ENCODE measurements around the gene SLC9A9.
"Not testable (repeated sequence)": the region's sequence is repeated elsewhere in the genome, so short reads cannot be mapped to it uniquely, and the experiment has no call there.

The SLC9A9 gene

DNA sequence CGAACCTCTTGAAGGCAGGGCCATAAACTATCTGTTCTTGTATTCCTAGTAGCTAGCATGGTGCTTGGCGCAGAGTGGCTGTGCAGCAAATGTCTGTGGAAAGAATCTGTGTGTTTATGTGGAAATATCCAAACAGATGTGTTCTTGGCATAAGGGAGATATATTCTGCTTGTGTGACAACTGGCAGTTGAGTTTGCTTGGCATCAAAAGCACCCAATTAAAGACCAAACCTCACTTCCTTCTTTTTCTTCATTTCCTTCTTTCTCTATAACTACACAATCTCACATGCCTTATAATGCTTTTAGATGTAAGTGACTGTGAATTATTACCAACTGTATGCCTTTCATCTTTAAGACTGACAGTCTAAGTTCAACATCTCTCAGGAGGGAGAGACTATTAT, 296.5 kb downstream of the SLC9A9 start:
- DNase-seq (ENCODE audit: low read depth), result no peak

DNA sequence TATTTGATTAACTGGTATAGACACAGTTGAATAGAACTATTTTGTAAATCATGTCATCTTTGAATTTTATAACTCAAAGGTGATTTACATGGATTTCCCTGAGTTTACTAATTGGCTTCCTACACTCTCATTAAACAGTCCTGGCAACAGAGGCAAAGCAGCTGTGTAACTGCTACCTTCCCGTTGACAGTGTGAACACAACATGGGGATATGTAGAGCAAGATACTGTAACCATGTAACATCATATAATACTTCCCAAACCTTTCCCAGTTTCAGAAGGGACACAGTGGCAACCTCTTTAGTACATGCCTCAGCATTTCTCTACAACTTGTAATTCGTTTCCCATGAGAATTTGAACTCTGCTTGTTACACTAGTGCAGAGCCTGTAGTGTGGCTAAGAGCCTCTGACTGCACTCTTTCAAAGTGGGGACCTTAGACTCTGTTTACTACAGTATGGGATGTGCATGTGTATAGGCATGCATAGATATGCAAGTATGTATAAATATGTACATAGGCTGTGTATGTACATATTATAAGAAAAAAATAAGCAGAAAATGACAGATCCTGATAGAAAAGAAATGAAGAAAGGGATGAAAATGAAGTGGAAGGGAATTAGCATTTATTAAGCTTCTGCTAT, 299.3 kb downstream of the SLC9A9 start:
- DNase-seq (ENCODE audit: low read depth), result no peak

DNA sequence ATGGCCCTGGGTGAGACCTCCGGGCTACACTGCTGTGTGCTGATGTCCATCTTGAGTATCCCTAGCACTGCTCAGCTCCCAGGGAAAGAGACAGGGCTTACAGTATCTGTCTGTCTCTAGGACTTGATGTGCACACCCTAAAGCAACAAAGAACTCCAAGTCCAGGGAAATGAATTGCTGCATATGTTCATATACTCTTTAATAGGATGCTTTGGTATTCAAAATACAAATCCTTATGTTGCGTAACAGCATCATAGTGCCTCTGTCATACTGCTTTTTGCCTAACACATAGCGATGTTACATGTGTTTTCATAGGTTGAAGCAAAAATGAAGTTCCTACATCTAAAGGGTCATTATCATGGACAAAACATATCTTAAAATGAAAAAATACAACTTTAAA, 299.9 kb downstream of the SLC9A9 start:
- no peak for DNase-seq (ENCODE audit: low read depth)

DNA sequence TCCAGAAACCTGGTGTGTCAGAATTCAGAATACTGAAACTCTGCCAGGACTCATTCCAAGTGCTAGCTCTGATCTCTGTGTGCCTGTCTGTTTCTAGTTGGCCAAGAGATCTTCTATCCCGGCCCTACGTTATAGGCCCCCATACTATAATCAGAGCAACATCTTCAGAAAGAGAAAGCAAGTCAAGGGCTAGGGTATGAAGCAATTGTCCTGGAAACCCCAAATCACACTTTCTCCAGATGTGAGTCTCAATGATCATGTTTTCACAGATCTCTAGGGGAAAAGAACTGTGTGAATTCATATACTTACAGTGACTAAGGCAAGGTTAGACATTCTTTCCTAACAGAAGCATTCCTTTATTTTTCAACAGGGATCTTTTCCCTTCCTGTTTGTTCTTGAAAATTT, 309.7 kb downstream of the SLC9A9 start:
- no peak for DNase-seq (ENCODE audit: low read depth)

DNA sequence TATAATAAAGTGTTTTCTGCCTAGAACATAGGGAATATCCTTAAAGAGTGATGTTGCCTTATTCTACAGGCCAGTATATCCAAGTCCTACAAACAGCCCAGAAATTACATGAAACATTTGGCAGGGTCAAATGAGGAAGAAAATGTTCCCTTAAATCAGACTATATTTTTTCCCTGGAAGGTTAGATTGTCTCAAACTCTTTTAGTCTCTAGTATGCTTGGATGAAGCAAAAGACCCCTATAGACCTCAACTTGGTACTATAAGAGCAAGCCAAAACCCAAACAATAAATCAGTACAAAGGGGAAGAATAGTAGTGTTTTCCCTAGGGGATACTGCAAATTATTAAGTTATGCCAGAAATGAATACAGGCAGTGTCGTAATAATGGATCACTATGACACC, 310.2 kb downstream of the SLC9A9 start:
- no peak for DNase-seq (ENCODE audit: low read depth)

DNA sequence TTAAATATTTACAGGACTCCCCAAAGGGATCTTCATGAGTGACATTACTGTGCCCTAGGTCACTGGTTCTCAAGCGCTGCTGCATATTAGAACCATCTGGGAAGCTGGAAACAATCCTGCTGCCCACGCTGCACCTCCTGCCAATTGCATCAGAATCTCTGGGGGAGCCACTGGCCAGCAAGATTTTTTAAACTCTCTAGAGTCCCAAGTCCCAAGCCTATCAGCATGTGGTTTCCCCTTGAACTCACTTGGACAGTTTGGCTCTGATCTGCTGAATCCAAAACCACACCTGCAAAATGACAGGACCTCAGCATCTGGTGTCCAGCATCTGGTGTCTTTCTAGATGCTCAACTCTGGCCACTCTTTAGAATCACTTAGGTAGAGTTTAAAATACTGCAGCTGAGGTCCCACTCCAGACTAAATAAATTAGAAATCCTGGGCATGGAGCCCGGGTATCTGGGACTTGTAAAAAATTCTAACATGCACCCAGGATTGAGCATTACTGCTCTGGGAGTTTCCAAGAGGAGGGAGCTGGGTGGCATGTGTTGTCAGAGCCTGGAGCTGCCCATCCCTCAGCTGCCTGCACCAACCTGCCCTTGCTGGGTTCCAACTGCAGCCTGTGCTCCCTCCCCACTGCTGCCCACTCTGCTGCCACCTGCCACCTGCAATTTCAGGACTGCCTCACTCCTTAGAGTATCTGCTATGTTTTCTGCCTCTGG, 311.3 kb downstream of the SLC9A9 start:
- no peak for DNase-seq (ENCODE audit: low read depth)

DNA sequence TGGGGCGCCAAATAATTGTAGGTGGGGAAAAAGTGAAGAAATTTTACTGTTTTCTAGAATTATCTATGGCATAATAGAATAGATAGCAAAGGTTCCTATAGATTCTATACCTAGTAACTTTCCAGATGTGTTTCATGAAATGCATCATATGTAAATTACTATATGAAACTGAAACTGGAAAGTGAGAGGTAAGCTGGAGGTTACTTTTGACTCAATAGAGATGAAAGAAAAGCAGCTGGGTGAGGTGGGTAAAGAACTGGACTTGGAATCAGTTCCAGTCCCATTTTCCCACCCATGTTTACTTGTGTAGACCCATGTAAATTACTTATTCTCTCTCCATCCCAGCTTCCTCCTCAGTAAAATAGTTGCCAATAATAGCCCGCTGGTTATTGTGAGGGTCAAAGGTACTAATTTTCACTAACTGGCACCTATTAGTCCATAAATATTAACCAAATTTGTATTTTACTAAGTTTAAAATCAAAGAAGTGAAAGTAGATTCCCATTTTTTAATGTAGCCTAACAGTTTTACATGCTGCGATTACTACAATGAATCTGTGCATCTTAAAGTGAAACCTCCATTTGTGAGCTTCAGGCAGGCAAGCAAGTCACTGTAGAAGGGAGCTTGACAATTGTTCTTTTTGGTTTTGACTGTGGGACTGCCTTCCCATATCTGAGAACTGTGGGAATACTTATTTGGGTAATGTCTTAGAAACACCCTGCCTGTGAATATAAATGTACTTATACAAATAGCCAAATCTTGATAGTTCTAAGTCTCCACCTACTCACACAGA, 312.1 kb downstream of the SLC9A9 start:
- no peak for DNase-seq (ENCODE audit: low read depth)

DNA sequence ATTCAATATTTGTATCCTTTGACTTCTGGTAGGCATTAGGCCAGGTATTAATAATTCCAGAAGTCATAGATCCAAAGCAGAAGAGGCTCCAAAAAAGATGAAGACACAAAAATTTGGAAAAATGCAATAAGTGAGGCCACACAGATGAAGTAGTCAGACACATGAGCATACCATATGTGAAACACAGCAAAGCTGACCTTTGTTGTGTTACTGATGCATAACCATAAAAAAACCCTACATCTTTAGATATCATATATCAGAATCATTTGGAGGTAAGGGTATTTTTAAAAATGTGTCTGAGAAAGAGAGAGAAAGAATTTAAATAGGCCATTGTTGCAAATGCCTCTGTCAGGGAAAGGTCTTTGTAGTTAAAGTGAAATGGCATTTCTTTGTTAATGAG, 314.9 kb downstream of the SLC9A9 start:
- DNase-seq (ENCODE audit: low read depth), result no peak

DNA sequence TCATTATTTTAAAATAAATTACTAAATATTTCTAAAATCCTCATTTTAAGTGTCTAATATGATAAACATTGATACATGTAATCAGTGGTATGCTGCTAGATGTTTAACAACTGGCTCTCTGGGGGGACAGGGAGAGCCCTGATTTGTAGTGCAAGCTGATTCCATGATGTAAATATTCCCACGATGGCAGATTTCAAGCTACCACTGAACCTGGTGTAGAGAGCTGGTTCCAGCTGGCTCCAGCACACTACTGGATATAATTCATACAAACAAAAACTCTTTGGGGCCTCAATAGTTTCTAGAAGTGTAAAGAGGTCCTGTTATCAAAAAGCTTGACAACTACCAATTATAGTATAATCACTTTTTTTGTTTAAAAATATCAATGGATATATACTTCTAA, 316.2 kb downstream of the SLC9A9 start:
- no peak for DNase-seq (ENCODE audit: low read depth)

DNA sequence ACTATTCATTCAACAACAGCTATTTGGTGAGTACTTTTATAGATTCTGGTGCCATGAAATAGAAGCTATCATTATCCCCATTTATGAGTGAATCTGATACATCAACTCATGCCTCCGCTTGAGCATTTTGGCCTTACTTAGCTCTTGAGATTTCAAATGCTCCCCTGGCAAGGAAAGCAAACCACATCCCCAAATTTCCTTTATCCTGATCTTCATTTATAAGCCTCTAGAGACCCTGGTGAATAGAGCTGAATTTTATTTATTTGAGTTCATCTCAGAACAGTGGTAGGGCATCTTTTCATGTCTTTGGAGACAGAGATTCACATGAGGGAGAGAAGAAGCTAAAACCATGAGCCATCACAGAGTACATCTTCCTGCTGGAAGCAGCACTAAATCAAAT, 317.2 kb downstream of the SLC9A9 start:
- DNase-seq (ENCODE audit: low read depth), result no peak

DNA sequence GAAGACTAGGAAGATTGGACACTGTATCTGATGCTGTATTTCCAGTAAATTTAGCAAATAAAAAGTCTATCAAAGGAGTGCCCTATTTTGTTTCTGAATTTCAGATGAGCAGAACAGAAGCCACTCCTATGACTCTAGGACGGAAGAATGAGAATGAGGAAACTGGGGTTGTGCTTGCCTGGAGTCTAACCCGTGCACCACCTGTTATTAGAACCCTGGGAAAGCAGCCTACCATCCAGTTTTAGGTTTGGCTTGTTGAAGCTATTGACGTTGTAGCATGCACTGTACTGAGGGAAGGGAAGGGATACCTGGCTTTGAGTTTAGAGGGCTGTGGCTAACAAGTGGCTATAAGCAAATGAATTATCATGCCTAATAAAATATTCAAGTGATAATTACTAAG, 318.5 kb downstream of the SLC9A9 start:
- DNase-seq (ENCODE audit: low read depth), result no peak

DNA sequence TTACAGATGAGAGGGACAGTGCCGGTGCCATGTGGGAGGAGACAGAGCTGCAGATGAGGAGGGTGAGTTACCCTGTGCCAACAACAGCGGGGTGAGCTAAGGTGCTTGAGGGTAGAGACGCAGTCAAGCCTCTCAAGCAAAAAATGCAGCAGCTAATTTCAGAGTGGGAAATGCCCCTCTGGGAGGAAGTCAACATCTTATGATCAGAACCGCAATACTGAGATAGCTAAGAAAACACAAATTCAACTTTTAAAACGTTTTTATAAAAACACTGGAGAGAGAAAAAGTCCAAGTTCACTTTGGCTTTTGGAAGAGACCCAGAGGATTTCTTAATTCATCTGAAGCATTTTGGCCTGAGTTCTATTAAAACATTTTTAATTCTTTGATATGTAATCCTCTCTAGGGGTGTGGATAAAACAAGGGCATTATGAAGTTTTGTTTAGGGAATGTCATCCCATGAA, 319.2 kb downstream of the SLC9A9 start:
- peak; percentile 4 for DNase-seq (ENCODE audit: low read depth)

DNA sequence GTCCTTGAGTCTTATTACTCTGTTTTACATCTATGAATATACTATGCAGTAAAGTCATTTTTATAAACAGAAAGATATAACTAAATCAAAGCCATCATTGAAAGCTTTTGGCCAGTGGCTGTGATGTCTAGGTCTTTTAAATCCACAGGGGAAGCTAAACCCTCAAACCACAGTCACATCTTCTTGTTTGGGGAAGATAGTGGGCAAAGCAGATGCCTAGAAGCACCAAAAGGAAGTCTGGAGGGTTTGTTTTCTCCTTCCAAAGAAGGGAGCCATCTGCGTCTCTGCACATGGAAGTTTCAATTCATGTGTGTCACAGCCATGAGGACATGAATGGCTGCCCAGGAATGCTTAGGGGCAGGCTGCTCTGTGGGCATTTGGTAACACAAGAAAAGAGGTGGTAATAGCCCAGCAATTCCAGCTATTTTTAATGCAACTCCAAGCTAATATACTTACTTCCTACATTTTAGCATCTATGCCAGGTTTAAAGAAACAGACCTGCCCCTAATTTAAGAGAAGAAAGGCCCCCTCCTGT, 322.2 kb downstream of the SLC9A9 start:
- DNase-seq (ENCODE audit: low read depth), result no peak

DNA sequence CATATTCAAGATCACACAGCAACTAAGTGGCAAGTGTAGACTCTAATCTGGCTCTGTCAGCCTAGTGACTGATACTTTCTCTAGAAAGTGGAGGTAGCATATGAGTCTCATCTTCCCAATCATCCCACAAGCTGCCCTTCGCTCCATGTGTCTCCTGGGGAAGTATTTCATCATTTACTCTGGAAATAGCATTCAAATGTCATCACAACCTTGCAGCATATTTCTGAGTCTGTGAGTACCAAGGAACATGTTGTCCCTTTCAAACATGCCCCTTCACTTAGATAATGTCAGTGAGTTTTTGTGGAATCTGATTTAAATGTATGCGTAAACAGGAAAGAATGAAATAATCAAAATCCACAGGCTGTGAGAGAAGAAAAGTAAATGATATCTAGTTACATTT, 322.9 kb downstream of the SLC9A9 start:
- DNase-seq (ENCODE audit: low read depth), result no peak

DNA sequence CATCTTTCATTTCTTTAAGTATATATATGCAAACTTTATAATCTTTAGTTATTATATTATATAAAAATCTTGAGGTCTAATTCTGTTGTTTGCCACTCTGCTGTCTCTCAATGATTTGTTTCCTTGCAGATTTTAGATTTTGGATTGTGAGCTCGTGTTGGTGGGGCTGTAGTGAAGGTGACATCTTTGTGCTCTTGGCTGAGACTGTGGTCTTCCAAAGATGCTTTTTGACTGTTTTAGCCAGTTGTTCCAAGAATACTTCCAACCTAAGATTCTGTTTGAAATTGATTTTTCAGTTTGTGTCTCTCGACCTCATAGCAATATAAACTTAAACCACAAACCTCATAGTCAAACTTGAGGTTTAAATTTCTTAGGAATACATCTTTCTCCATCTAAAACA, 326.5 kb downstream of the SLC9A9 start:
- no peak for DNase-seq (ENCODE audit: low read depth)

DNA sequence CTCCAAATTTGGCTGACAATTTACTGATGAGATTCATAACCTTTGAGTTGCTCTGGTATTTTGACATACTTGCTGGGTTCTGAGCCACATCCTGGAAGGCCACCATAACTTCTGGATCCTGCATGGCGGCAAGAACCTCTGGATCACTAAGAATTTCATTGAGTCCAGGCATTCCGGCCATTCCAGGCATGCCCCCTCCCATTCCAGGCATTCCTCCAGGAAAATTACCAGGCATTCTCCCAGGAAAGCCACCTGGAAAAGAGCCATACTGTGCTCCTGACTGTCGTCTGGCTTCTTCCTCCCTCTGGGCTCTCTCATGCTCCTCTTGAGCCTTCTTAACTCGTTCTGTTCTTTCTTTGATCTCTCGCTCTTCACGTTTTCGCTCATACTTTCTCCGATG, 331.1 kb downstream of the SLC9A9 start:
- DNase-seq (ENCODE audit: low read depth), result not testable (repeated sequence)

DNA sequence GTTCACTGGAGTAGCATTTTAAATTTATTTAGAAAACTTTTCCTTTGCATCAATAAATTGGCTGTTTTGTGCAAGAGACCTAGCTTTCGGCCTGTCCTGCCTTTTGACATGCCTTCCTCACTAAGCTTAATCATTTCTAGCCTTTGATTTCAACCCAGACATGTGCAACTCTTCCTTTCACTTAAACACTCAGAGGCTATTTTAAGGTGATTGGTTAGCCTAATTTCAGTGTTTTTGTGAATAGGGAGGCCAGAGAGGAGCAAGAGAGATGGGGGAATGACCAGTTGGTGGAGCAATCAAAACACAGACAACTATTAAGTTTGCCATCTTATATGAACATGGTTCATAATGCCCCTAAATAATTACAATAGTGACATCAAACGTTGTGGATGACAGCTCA, 333.4 kb downstream of the SLC9A9 start:
- no peak for DNase-seq (ENCODE audit: low read depth)

DNA sequence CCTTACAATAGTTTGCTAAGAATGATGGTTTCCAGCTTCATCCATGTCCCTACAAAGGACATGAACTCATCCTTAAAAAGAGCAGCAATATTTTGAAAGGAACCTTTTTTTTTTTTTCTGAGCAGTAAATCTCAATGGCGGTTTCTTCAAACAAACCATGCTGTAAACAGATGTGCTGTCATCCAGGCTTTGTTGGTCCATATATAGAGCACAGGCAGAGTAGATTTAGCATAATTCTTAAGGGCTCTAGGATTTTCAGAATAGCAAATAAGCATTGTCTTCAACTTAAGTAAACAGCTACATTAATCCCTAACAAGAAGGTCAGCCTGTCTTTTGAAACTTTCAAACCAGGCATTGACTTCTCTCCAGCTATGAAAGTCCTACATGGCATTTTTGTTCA, 334.2 kb downstream of the SLC9A9 start:
- no peak for DNase-seq (ENCODE audit: low read depth)

DNA sequence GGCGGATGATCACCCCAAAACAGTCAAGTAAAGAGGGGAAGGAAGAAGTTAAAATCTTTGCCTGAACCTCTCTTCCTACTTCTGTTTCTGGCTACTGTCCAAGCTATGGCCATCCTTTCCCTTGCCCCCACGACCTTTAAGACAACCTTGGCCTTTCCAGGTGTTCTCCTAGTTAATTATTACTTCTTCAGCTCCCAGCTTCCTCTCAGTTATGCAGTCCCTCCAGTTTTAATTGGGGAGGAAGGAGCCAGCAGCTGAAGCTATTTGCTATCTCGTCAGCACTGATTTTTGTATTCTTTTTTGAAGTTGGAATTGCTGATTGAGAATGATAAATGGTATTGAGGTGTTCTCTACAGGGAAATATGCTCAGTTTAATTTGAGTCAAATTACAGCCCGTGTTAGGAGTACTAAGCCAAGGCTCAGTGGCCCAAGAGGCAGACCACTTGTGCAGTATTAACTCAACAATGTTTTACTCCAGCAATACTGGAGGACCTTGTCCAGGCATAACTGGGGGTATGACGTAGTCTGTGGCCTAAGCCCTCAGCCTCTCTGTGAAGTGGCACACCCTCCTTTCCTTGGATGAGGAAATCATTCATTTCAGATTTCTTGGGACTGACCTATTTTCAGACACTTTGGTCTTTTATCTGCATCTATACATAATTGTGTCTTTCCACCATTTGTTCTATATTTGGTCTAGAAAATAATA, 336.9 kb downstream of the SLC9A9 start:
- DNase-seq (ENCODE audit: low read depth), result no peak

DNA sequence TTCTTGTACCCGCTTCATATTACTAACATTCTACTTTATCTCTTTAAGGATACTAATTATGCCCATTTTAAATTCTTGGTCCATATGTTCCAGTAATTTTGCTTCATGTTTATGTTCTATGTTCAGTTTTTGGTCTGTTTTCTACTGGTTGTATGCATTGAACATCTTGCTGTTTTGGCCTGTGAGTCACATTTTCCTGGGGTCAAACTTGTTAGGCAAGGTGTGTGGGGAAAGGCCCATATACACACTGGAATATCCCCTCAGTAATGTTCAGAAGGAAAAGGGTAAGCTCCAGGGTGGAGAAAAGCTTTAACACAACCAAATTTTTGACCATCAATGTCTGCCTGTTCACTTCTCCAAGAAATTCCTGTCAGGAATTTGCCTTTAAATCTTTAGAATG, 337.7 kb downstream of the SLC9A9 start:
- no peak for DNase-seq (ENCODE audit: low read depth)

DNA sequence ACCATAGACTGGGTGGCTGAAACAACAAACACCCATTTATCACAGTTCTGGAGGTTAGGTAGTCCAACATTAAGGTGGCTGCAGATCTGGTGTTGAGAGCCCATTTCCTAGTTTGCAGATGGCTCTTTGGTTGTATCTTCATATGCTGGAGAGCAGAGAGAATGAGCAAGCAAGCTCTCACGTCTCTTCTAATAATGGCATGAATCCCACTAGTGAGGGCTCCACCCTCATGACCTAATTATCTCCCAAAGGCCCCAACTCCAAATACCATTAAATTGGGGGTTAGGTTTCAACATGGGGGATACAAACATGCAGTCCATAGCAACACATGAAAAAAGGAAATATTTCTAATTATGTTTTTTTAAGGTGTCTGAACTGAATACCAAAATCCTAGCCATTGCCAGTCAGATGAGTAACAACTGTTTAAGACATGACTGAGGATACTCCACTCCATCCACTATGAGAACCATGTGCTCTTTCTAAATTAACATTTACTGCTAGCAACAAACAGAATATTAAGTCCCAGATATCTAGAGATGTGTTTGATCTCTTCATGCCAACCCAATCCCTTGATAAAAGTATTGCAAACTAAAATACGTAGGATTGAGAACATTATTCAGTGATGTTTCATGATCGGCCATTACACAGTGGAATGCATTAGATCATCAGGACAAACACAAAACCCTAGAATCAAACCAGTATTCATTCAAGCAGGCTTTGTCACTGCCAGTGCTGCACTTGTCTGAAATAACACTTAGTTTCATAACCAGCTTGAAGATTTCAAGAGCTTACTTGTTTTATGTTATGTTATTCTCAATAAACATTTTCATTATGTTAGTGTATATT, 340.3 kb downstream of the SLC9A9 start:
- DNase-seq (ENCODE audit: low read depth), result no peak

Data from stimulated activated CD8-positive, alpha-beta memory T cell treated with anti-CD3 and anti-CD28 coated beads, Interleukin-12 subunit alpha, Interleukin-12 subunit beta, amount 100 ng/mL, for 1 hour (primary cell).